Measurements from ENCODE around the gene TMEM185A. TPM values are rescaled to one million over a fixed set of nuclear protein-coding genes. Genes with fewer than 3 reads are reported as not detected.
A peak's percentile ranks its signal among the peaks of the same experiment; 100 is the strongest.
"Not testable (repeated sequence)": the region's sequence is repeated elsewhere in the genome, so short reads cannot be mapped to it uniquely, and the experiment has no call there.

The TMEM185A gene
- total and polyA plus RNA-seq, 2 experiments from 2014 or later: 14.7 to 15.3 TPM

GRCh38 chrX:149590993-149591392 is 40.6 kb downstream of the TMEM185A start:
- H3F3A ChIP-seq (ENCODE audit: insufficient read depth); H3K4me1 ChIP-seq (ENCODE audit: insufficient read depth); in situ Hi-C loops (cut with MboI); H3K9ac ChIP-seq; H4K20me1 ChIP-seq (ENCODE audit: insufficient read depth); H3K79me2 ChIP-seq (ENCODE audit: insufficient read depth); H3K9me2 ChIP-seq (ENCODE audit: insufficient read depth); H3K36me3 ChIP-seq (ENCODE audit: low read depth); H3K4me2 ChIP-seq (ENCODE audit: unreplicated experiment); H3K9me3 ChIP-seq (ENCODE audit: low read depth); H3K27me3 ChIP-seq (replicated peaks; ENCODE audit: insufficient read depth); H3K4me3 ChIP-seq; H2AFZ ChIP-seq; H3K27ac ChIP-seq; DNase-seq: not testable (repeated sequence)
- WGBS, 2 experiments (ENCODE audit: low coverage in 1 of 2, low lambda C conversion rate in 2 of 2, missing lambda C conversion rate in 2 of 2): no CpG with 5 or more reads among the region's 7 CpGs

GRCh38 chrX:149587359-149587758 is 44.2 kb downstream of the TMEM185A start, which contains the start of gene MAGEA9B:
TSS of gene MAGEA9B (minus strand) at chrX:149587459. CDS start at chrX:149583179, 4,280 bp downstream.
- H3K36me3 ChIP-seq (ENCODE audit: low read depth); H3K4me2 ChIP-seq (ENCODE audit: unreplicated experiment); H3K9me3 ChIP-seq (ENCODE audit: low read depth); H3K9ac ChIP-seq; H3K27ac ChIP-seq; H4K20me1 ChIP-seq (ENCODE audit: insufficient read depth); H3K9me2 ChIP-seq (ENCODE audit: insufficient read depth); H2AFZ ChIP-seq; H3K4me3 ChIP-seq; H3K4me1 ChIP-seq (ENCODE audit: insufficient read depth); DNase-seq; H3K79me2 ChIP-seq (ENCODE audit: insufficient read depth); in situ Hi-C loops (cut with MboI); H3F3A ChIP-seq (ENCODE audit: insufficient read depth); H3K27me3 ChIP-seq (replicated peaks; ENCODE audit: insufficient read depth): not testable (repeated sequence)
- WGBS, 2 experiments (ENCODE audit: low coverage in 1 of 2, low lambda C conversion rate in 2 of 2, missing lambda C conversion rate in 2 of 2): no CpG with 5 or more reads among the region's 12 CpGs

- H3K4me3 ChIP-seq; H3K27ac ChIP-seq; H3K79me2 ChIP-seq (ENCODE audit: insufficient read depth); H3K27me3 ChIP-seq (replicated peaks; ENCODE audit: insufficient read depth); H3K9me3 ChIP-seq (ENCODE audit: low read depth); H3K4me1 ChIP-seq (ENCODE audit: insufficient read depth); in situ Hi-C loops (cut with MboI); H3K9me2 ChIP-seq (ENCODE audit: insufficient read depth); H4K20me1 ChIP-seq (ENCODE audit: insufficient read depth); H3K9ac ChIP-seq; H2AFZ ChIP-seq; H3K36me3 ChIP-seq (ENCODE audit: low read depth); H3K4me2 ChIP-seq (ENCODE audit: unreplicated experiment); H3F3A ChIP-seq (ENCODE audit: insufficient read depth); DNase-seq: not testable (repeated sequence)
- WGBS, 2 experiments (ENCODE audit: low coverage in 1 of 2, low lambda C conversion rate in 2 of 2, missing lambda C conversion rate in 2 of 2): 60 to 82% methylated on average over 1 to 3 of the region's 17 CpGs
Measured at GRCh38 chrX:149585631-149586030, 46.0 kb downstream of the TMEM185A start.

GRCh38 chrX:149573456-149573855 is 58.1 kb downstream of the TMEM185A start:
- H3K4me3 ChIP-seq; H3F3A ChIP-seq (ENCODE audit: insufficient read depth); H3K9me2 ChIP-seq (ENCODE audit: insufficient read depth); H3K4me2 ChIP-seq (ENCODE audit: unreplicated experiment); H3K4me1 ChIP-seq (ENCODE audit: insufficient read depth); H3K36me3 ChIP-seq (ENCODE audit: low read depth); H3K27me3 ChIP-seq (replicated peaks; ENCODE audit: insufficient read depth); H4K20me1 ChIP-seq (ENCODE audit: insufficient read depth); DNase-seq; H3K27ac ChIP-seq; H3K79me2 ChIP-seq (ENCODE audit: insufficient read depth); in situ Hi-C loops (cut with MboI); H2AFZ ChIP-seq; H3K9ac ChIP-seq; H3K9me3 ChIP-seq (ENCODE audit: low read depth): not testable (repeated sequence)
- WGBS, 2 experiments (ENCODE audit: low coverage in 1 of 2, low lambda C conversion rate in 2 of 2, missing lambda C conversion rate in 2 of 2): no CpG with 5 or more reads among the region's 1 CpG

GRCh38 chrX:149572743-149573142 is 58.8 kb downstream of the TMEM185A start:
- Histone ChIP-seq H3K4me3 (no peak overlapping the region), H3K4me2 (ENCODE audit: unreplicated experiment) (no peak overlapping the region), H3K9ac (no peak overlapping the region), H4K20me1 (ENCODE audit: insufficient read depth) (no peaks in the 10 kb centered on the region), H3K9me2 (ENCODE audit: insufficient read depth) (no peaks in the 10 kb centered on the region), H3K4me1 (ENCODE audit: insufficient read depth) (no peaks in the 10 kb centered on the region), H3K27ac (peak overlapping the region; percentile 27; the same call in 1 of the 2 replicates), H3K27me3 (replicated peaks; ENCODE audit: insufficient read depth) (no peaks in the 10 kb centered on the region), H3F3A (ENCODE audit: insufficient read depth) (no peaks in the 10 kb centered on the region), H3K79me2 (ENCODE audit: insufficient read depth) (no peaks in the 10 kb centered on the region), H3K9me3 (ENCODE audit: low read depth) (no peaks in the 10 kb centered on the region), H2AFZ (no peak overlapping the region; the same call in 1 of the 2 replicates), H3K36me3 (ENCODE audit: low read depth) (no peaks in the 10 kb centered on the region)
- WGBS, 2 experiments (ENCODE audit: low coverage in 1 of 2, low lambda C conversion rate in 2 of 2, missing lambda C conversion rate in 2 of 2): 17 to 20% methylated on average over 1 of the region's 1 CpG
- in situ Hi-C loops (cut with MboI): no loop called here
- peak; percentile 26 for DNase-seq
- TF ChIP-seq EZH2 (IDR thresholded peaks at IDR 0.05; ENCODE audit: insufficient read depth, poor library complexity, severe bottlenecking): no peak
- TF ChIP-seq EZH2phosphoT487 (IDR thresholded peaks at IDR 0.05; ENCODE audit: insufficient read depth, low read depth): no peak

Data from GM23248 (cell line).